WTC11 (cell line): ENCODE results near the gene CLIP1.

Experiments used
- CBFB ChIP-seq: sonication (generic); formaldehyde crosslinking; IDR thresholded peaks from 2 replicates; pipeline ENCODE4 v1.8.1; 2022; ENCODE audit warnings: mild to moderate bottlenecking, low read depth, missing genetic modification reagents
- CREB1 ChIP-seq: sonication (generic); formaldehyde crosslinking; IDR thresholded peaks from 2 replicates; pipeline ENCODE4 v1.8.0; 2023; ENCODE audit warnings: mild to moderate bottlenecking, missing genetic modification reagents
- TCF7 ChIP-seq: sonication (generic); formaldehyde crosslinking; IDR thresholded peaks from 2 replicates; pipeline ENCODE4 v1.8.0; 2022; ENCODE audit warnings: mild to moderate bottlenecking, low read depth, missing genetic modification reagents, moderate library complexity
- ZBTB21 ChIP-seq: sonication (generic); formaldehyde crosslinking; IDR thresholded peaks from 2 replicates; pipeline ENCODE4 v1.8.1; 2023; ENCODE audit warnings: mild to moderate bottlenecking, missing genetic modification reagents, borderline replicate concordance
- ZNF671 ChIP-seq: fragments of 250-450 bp; sonication (Bioruptor Pico); IDR thresholded peaks from 2 replicates; pipeline ENCODE4 v1.8.0; 2021; ENCODE audit warnings: mild to moderate bottlenecking
- TF ChIP-seq, protein P1 (sequence below): sonication (generic); formaldehyde crosslinking; IDR thresholded peaks from 2 replicates; pipeline ENCODE4 v1.8.0; 2022; ENCODE audit warnings: mild to moderate bottlenecking, missing genetic modification reagents
- TF ChIP-seq, protein P2 (sequence below): fragments of 200-600 bp; IDR thresholded peaks from 2 replicates; pipeline ENCODE4 v1.8.0; 2022; ENCODE audit warnings: antibody characterized with exemption
- TF ChIP-seq, protein P3 (sequence below): sonication (generic); formaldehyde crosslinking; IDR thresholded peaks from 2 replicates; pipeline ENCODE4 v1.8.1; 2023; ENCODE audit warnings: mild to moderate bottlenecking, missing genetic modification reagents
- TF ChIP-seq, protein P4 (sequence below): sonication (generic); formaldehyde crosslinking; IDR thresholded peaks from 2 replicates; pipeline ENCODE4 v1.8.1; 2022; ENCODE audit warnings: low read depth, missing genetic modification reagents, borderline replicate concordance
- TF ChIP-seq, protein P5 (sequence below): sonication (generic); formaldehyde crosslinking; IDR thresholded peaks from 2 replicates; pipeline ENCODE4 v1.8.0; 2022; ENCODE audit warnings: mild to moderate bottlenecking, missing genetic modification reagents
- TF ChIP-seq, protein P6 (sequence below): sonication (generic); formaldehyde crosslinking; IDR thresholded peaks from 2 replicates; pipeline ENCODE4 v1.8.1; 2022; ENCODE audit warnings: mild to moderate bottlenecking, moderate library complexity, missing genetic modification reagents
- TF ChIP-seq, protein P7 (sequence below): sonication (generic); formaldehyde crosslinking; IDR thresholded peaks from 2 replicates; pipeline ENCODE4 v1.8.1; 2023; ENCODE audit warnings: mild to moderate bottlenecking, missing genetic modification reagents, moderate library complexity

DNA sequence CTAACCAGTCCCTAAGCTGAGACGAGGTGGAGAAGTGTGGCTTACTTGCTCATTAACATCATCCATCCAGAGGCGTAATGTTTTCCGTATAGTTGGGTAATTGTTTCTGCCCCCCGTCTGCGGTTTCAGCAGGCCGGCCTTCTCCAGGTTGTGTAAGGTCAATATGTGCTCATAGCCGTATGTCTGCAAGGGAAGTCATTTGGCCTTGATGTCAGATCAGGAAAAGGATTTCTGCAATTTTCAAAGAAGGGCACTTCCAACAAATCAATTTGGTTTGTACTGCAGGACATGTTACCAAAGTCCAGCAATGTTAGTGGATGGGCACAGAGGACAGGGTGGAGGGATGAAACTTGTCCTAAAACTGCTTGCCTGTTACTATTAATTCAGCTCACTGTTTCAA lies 186.7 kb downstream of the CLIP1 start:
- no peak for TF ChIP-seq ZNF671 (CRISPR knock-in tag)
- TF ChIP-seq, protein P1, sequence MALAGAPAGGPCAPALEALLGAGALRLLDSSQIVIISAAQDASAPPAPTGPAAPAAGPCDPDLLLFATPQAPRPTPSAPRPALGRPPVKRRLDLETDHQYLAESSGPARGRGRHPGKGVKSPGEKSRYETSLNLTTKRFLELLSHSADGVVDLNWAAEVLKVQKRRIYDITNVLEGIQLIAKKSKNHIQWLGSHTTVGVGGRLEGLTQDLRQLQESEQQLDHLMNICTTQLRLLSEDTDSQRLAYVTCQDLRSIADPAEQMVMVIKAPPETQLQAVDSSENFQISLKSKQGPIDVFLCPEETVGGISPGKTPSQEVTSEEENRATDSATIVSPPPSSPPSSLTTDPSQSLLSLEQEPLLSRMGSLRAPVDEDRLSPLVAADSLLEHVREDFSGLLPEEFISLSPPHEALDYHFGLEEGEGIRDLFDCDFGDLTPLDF (CRISPR knock-in tag), result no peak
- TF ChIP-seq, protein P2, sequence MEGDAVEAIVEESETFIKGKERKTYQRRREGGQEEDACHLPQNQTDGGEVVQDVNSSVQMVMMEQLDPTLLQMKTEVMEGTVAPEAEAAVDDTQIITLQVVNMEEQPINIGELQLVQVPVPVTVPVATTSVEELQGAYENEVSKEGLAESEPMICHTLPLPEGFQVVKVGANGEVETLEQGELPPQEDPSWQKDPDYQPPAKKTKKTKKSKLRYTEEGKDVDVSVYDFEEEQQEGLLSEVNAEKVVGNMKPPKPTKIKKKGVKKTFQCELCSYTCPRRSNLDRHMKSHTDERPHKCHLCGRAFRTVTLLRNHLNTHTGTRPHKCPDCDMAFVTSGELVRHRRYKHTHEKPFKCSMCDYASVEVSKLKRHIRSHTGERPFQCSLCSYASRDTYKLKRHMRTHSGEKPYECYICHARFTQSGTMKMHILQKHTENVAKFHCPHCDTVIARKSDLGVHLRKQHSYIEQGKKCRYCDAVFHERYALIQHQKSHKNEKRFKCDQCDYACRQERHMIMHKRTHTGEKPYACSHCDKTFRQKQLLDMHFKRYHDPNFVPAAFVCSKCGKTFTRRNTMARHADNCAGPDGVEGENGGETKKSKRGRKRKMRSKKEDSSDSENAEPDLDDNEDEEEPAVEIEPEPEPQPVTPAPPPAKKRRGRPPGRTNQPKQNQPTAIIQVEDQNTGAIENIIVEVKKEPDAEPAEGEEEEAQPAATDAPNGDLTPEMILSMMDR, result no peak
- TF ChIP-seq, protein P3, sequence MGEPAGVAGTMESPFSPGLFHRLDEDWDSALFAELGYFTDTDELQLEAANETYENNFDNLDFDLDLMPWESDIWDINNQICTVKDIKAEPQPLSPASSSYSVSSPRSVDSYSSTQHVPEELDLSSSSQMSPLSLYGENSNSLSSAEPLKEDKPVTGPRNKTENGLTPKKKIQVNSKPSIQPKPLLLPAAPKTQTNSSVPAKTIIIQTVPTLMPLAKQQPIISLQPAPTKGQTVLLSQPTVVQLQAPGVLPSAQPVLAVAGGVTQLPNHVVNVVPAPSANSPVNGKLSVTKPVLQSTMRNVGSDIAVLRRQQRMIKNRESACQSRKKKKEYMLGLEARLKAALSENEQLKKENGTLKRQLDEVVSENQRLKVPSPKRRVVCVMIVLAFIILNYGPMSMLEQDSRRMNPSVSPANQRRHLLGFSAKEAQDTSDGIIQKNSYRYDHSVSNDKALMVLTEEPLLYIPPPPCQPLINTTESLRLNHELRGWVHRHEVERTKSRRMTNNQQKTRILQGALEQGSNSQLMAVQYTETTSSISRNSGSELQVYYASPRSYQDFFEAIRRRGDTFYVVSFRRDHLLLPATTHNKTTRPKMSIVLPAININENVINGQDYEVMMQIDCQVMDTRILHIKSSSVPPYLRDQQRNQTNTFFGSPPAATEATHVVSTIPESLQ, result no peak
- no peak for TF ChIP-seq TCF7 (CRISPR knock-in tag)
- TF ChIP-seq ZBTB21 (CRISPR knock-in tag), result no peak
- TF ChIP-seq, protein P4, sequence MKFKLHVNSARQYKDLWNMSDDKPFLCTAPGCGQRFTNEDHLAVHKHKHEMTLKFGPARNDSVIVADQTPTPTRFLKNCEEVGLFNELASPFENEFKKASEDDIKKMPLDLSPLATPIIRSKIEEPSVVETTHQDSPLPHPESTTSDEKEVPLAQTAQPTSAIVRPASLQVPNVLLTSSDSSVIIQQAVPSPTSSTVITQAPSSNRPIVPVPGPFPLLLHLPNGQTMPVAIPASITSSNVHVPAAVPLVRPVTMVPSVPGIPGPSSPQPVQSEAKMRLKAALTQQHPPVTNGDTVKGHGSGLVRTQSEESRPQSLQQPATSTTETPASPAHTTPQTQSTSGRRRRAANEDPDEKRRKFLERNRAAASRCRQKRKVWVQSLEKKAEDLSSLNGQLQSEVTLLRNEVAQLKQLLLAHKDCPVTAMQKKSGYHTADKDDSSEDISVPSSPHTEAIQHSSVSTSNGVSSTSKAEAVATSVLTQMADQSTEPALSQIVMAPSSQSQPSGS, result no peak
- TF ChIP-seq, protein P5, sequence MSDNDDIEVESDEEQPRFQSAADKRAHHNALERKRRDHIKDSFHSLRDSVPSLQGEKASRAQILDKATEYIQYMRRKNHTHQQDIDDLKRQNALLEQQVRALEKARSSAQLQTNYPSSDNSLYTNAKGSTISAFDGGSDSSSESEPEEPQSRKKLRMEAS, result no peak
- no peak for TF ChIP-seq CREB1 (CRISPR knock-in tag)
- TF ChIP-seq, protein P6, sequence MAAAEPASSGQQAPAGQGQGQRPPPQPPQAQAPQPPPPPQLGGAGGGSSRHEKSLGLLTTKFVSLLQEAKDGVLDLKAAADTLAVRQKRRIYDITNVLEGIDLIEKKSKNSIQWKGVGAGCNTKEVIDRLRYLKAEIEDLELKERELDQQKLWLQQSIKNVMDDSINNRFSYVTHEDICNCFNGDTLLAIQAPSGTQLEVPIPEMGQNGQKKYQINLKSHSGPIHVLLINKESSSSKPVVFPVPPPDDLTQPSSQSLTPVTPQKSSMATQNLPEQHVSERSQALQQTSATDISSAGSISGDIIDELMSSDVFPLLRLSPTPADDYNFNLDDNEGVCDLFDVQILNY (CRISPR knock-in tag), result no peak
- TF ChIP-seq CBFB (CRISPR knock-in tag), result no peak
- TF ChIP-seq, protein P7, sequence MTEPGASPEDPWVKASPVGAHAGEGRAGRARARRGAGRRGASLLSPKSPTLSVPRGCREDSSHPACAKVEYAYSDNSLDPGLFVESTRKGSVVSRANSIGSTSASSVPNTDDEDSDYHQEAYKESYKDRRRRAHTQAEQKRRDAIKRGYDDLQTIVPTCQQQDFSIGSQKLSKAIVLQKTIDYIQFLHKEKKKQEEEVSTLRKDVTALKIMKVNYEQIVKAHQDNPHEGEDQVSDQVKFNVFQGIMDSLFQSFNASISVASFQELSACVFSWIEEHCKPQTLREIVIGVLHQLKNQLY (CRISPR knock-in tag), result no peak
